NCI-H1436 (cell line): Measurements from ENCODE around the gene SCD5.
A peak's percentile ranks its signal among the peaks of the same experiment; 100 is the strongest.

Experiments used
- DNase-seq: peaks from one replicate; lab custom pipeline; 2025; lab: John Stamatoyannopoulos, UW

Gene SCD5

GRCh38 chr4:82630079-82630478, 168.5 kb downstream of the SCD5 start:
- no peak for DNase-seq

DNA sequence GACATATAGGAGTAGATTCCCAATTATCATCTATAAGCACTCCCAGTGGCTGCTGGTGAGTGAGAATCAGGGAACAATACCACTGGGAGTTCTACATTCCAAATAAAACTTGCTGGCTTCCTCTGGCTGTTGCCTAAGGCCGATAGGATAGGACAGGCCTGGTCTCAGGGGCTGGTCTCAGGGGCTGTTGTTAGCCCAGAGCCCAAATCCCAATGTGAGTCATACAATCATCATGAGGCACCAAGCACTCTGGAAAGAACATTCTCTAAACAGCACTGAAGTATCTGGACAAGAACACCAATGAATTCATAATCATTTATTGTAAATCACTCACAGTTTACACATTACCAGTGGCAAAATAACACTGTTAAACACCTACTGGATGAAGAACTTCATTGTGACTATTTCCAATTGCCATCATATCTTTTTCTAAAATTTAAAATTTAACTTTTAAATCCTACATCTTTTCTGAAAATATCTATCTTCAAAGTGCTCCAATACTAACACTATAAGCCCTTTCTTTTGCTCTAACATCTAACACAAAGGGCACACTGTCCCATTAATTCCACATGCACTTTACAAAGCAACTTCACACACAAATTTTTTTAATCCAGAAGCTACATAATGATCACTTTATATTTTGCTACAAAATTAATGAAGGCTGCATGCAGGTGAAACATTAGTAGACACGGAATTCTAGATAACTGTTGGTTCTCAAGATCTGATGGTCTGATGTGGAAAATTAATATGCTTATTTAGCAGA, 169.2 kb downstream of the SCD5 start:
- no peak for DNase-seq

GRCh38 chr4:82626251-82626868, 172.2 kb downstream of the SCD5 start:
- DNase-seq, result no peak

DNA sequence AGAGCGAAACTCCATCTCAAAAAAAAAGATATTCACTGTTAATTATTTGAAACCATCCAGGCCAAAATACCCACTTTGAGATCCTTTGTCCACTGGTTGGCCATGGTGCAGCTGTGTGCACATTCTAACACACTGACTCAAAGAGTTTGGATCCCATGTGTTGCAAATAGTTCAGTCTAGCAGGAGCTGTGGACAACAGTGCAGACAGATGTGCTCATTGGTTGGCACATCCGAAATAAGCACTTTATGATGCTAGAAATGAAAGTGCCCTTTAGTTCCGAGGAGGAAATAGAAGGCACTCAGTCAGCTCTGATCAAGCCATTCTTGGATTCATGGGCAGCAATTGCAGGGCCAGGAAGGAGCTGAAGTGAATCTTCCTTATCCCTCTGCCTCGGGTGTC, 173.8 kb downstream of the SCD5 start:
- no peak for DNase-seq

DNA sequence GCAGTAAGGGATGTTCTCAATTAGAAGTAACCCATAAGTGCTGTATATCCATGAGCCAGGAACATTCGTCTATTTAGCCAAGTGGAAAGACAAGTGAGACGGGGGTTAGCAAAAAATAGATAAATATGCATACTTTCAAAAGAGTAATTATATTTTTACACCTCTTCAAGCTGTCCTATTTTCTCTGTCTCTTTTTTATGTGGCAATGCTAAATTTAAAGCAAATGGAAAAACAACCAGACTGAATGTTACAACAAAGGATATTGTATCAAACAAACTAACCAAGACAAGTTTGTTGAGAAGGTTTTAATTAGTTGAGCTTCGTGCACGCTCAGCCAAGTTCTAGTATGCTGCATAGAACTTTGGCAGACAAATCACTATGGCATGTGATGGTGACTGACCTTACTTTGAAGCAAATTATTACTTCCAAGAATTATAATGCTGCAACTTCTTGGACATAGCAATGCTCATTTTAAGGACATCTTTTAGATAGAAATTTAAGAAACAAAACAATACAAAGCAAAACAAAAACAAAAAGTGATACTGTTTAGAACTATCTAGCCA, 175.4 kb downstream of the SCD5 start:
- no peak for DNase-seq

DNA sequence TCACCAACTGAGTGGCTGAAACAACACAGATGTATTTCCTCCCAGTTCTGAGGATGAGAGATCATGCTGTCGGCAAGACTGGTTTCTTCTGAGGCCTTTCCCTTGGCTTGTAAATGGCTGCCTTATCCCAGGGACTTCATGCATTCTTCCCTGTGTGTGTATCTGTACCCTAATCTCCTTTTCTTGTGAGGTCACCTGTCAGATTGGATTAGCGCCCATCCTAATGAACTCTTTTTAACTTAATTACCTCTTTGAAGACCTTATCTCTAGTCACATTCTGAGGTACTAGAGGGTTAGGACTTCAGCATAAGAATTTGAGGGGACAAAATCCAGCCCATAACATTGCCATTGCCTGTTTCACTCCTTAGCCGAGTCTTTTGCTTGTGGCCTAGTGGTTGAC, 177.3 kb downstream of the SCD5 start:
- no peak for DNase-seq

DNA sequence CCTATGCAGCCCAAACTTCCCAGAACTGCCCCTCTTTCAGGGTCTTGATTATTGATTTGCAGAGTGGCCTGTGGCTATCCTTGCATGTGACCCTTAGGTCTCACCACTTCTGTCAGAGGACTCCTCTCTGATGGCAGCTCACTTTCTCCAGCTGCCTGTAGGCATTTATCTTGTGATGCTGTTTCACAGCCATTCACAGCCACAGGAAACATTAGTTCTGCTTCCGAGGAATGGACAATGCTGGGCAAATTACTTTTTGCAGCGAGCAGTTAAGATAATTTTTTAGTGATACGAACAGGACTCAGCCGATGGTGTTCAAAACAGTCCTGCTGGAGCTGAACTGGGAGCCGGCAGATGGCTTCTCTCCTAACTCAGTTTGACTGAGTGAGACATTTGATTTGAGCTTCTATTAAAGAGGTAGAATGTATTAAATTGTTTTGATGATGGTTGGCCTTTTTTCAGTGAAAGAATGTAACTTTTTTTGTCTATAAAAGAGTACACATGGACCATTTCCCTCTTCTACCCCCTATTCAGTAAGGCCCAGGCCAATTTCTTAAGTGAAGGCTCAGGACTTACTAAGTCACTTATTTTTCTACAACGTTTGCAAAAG, 178.4 kb downstream of the SCD5 start:
- no peak for DNase-seq

GRCh38 chr4:82618103-82618720, 180.4 kb downstream of the SCD5 start:
- no peak for DNase-seq

GRCh38 chr4:82614838-82615449, 183.7 kb downstream of the SCD5 start:
- no peak for DNase-seq

DNA sequence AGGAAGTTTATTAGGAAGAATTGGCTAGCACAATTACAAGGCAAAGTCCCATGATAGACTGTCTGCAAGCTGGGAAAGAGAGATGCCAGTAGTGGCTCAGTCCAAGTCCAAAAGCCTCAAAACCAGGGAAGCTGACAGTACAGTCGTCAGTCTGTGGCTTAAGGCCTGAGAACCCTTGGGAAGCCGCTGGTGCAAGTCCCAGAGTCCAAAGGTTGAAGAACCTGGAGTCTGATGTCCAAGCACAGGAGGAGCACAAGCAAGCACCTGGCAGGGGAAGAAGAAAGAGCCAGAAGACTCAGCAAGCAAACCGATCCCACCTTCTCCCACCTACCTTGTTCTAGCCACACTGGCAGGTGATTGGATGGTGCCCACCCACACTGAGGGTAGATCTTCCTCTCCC, 185.5 kb downstream of the SCD5 start:
- DNase-seq, result no peak

GRCh38 chr4:82611982-82612381, 186.6 kb downstream of the SCD5 start:
- peak; percentile 41 for DNase-seq

DNA sequence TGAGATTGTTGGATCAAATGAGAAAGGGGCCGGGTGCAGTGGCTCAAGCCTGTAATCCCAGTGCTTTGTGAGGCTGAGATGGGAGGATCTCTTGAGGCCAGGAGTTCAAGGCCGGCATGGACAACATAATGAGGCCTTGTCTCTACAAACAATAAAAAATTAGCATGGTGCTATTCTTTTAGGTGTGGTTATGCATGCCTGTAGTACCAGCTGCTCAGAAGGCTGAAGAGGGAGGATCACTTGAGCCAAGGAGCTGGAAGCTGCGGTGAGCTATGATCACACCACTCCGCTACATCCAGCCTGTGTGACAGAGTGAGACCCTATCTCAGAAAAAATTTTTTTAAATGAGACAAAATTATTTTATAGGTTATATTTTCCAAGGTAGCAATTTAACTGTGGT, 187.1 kb downstream of the SCD5 start:
- DNase-seq, result no peak

DNA sequence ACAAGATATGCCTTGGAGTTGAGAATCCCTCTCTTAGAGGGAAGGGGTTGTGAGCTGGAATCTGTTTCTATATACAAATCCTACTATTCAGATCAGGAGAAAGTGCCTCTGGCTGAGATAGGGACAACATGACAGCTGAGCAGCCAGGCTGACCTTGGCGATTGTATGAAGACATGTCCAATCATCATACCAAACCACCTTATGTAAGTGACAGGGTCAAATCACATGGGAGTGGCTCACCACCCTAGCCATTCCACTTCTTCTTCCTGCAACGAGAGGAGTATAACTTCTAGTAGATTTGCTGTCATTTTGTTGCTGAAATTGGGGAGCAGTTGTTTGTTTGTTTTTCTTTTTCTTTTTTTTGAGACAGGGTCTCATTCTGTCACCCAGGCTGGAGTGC, 188.6 kb downstream of the SCD5 start:
- no peak for DNase-seq

GRCh38 chr4:82606622-82607021, 192.0 kb downstream of the SCD5 start:
- DNase-seq, result no peak

DNA sequence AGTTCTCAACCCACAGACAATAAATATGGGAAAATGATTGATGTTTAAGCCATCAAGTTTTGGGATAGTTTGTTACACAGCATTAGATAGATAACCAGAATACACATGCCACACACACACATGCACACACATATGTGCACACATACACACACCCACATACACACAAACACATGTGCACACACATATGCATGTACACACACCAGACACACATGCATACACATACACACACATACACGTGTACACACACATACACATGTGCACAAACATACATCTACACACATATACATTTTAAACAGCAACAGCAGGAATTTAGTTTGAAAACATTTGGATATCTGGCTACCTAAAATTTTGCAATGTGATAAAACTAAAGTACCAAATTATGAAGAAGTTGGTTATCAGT, 194.1 kb downstream of the SCD5 start:
- no peak for DNase-seq

- no peak for DNase-seq
These were observed 197.2 kb downstream of the SCD5 start for GRCh38 chr4:82601242-82602015.

GRCh38 chr4:82599336-82599735, 199.3 kb downstream of the SCD5 start:
- peak; percentile 32 for DNase-seq

GRCh38 chr4:82594456-82594855, 204.1 kb downstream of the SCD5 start:
- DNase-seq, result no peak

- no peak for DNase-seq
These were observed 205.2 kb downstream of the SCD5 start for GRCh38 chr4:82593411-82593810.

DNA sequence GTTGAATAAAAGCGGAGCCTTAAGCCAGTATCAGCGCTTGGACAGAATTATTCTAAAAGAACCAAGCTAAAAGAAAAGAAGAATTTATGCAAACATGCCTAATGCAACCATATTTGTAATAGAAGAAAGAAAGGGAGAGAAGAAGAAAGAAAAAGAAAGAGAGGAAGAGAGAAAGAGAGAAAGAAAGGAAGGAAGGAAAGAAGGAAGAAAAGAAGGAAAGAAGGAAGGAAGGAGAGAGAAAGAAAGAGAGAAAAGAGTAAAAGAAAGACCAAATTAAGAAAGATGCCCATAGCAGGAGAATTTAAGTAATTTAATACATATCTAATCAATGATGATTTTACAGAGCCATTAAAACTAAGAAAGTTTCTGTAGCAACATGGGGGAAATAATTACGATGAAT, 206.0 kb downstream of the SCD5 start:
- no peak for DNase-seq

DNA sequence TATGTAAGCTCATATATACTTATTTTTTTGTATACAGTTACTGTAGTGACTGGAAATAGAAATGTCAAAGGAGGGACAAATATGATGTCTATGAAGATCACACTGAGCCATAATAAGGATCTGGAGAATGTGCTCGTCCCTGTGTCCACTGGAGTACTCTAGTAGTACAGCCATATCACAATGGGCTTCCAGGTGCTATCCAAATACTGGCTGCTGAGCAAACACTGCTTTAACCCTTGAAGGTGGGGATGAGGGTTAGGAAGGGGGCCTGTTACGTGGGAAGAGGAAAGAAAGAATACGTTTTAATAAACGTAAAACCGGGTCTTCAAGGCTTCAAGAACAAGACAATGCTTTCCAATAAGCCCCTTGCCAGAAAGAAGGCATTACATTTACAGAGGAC, 207.0 kb downstream of the SCD5 start:
- no peak for DNase-seq

GRCh38 chr4:82589756-82590155, 208.8 kb downstream of the SCD5 start:
- DNase-seq, result no peak
